Stimulated activated naive CD4-positive, alpha-beta T cell treated with Interleukin-2 at 50 U/mL for 16 hours (primary cell): ENCODE measurements around the gene NUP43.
A peak's percentile ranks its signal among the peaks of the same experiment; 100 is the strongest.
"Not testable (repeated sequence)": the region's sequence is repeated elsewhere in the genome, so short reads cannot be mapped to it uniquely, and the experiment has no call there.

Experiments used
- DNase-seq: peaks from one replicate; lab custom pipeline; 2025; lab: John Stamatoyannopoulos, UW

Gene NUP43, protein sequence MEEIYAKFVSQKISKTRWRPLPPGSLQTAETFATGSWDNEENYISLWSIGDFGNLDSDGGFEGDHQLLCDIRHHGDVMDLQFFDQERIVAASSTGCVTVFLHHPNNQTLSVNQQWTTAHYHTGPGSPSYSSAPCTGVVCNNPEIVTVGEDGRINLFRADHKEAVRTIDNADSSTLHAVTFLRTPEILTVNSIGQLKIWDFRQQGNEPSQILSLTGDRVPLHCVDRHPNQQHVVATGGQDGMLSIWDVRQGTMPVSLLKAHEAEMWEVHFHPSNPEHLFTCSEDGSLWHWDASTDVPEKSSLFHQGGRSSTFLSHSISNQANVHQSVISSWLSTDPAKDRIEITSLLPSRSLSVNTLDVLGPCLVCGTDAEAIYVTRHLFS

DNA sequence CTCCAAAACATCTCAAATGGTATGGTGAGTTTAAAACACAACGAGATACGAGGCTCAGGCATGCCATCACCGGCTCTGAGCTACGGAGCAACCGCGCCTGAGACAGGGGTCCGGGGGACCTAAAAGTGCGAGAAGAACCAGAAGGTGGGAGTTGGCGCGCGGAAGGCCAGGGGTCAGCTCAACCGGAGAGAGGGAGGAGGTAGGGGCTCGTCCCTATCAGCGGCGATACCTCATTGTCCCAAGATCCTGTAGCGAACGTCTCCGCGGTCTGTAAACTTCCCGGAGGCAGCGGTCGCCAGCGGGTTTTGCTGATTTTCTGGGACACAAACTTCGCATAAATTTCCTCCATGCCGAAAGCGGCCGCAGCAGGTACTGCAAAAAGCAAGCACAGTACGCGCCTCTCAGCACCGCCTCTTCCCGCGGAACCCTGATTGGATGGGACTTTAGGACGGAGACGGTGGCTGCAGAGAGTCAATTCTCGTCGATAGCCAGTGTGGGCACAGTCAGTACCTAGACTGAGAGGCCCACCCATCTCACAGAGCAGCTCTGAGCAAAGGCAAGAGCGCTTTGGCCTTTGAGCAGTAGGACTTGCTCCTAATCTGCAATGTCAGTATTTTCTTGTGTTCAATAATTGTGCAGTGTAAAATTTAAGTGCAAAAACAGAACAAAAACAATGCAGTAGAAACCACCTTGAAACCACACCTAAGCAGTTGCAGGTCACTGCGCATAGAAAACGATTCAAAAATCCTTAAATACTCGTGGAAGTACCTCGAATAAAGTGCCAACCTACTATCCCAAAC, at the start of gene NUP43:
TSS of gene NUP43 (minus strand) at position 383 of the 800 bp plus-strand sequence. CDS start at position 349, 34 bp downstream.
- peak; percentile 94 for DNase-seq

DNA sequence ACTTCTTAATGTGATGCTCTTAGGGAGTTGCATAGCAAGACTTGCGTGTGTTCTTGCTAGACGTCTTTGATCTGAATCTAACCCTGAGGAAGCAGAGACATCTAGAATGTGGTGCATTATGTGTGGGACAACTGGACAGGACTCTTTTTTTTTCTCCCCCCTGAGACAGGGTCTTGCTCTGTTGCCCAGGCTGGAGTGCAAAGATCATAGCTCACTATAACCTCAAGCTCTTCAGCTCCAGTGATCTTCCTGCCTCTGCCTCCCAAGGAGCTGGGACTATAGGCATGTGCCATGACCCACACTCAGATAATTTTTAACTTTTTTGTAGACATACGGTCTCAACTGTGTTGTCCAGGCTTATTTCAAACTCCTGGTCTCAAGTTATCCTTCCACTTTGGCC, 37.2 kb upstream of the NUP43 start:
- no peak for DNase-seq

DNA sequence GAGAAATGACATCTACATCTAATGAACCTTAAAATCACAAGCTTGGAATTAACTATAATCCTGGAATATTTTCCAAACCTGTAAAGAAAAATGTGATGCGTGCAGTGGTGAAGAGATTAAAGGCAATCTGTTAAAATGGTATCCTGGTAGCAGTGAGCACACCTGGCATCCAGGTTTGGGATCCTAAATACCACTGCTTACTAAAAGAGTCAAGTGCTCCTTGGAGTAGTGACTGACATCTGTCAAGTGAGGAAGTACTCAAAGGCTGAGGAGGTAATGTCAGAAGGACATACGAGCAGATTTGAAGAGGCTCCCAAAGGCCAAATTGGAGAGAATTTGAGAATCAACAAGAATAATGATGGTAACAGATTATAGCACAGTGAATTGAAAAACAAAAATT, 36.0 kb upstream of the NUP43 start:
- no peak for DNase-seq

DNA sequence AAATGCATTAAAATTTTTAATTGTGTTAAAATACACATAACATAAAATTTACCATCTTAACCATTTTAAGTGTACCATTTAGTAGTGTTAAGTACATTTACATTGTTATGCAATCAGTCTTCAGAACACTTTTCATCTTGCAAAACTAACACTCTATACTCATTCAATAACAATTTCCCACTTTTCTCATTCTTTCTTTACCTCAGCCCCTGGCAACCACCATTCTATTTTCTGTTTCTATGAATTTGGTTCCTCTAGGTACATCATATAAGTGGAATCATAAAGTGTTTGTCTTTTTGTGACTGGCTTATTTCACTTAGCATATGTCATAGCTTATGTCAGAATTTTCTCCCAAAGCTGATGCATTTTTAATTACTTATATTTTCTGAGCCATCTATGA, 35.4 kb upstream of the NUP43 start:
- DNase-seq = no peak

DNA sequence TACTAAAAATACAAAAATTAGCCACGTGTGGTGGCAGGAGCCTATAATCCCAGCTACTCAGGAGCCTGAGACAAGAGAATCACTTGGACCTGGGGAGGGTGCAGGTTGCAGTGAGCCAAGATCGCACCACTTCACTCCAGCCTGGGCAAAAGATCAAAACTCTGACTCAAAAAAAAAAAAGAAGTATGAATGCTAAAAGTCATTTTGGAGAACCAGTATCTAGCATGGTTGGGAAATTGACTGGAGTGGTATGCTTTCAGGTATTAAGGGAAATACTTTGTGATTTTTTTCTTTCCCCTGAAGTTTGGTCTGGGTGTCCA, 33.3 kb upstream of the NUP43 start:
- DNase-seq = no peak

DNA sequence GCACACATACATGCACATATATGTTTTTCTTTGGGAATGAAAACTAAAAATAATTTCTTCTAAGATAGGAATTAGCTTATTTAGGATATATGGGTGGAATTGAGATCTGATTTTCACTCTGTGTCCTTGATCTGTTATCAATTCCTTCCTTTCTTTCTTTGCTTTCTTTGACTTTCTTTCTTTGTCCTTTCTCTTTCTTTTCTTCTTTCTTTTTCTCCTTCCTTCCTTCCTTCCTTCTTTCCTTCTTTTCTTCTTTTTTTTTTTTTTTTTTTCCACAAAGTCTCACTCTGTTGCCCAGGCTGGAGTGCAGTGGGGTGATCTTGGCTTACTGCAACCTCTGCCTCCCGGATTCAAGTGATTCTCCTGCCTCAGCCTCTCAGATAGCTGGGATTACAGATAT, 31.3 kb upstream of the NUP43 start:
- DNase-seq = no peak

DNA sequence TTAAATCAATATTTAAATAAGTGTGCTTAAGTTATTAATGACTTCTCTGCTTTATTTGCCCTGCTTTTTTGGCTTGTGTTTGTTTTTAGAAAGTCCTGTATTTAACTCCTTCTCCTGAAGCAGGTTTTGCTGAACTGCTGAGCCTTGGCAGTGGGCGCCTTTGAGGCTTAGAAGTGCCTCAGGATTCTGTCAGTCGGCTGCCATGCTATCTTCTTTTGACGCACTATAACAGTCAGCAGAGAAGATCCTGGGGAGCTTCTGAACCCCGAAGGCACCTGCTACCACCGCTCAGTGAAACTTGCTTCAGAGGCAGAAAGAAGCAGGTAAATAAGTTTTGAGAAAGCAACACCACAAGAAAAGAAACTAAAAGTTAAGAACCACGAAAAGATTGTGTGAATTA, 25.6 kb upstream of the NUP43 start:
- DNase-seq = no peak

DNA sequence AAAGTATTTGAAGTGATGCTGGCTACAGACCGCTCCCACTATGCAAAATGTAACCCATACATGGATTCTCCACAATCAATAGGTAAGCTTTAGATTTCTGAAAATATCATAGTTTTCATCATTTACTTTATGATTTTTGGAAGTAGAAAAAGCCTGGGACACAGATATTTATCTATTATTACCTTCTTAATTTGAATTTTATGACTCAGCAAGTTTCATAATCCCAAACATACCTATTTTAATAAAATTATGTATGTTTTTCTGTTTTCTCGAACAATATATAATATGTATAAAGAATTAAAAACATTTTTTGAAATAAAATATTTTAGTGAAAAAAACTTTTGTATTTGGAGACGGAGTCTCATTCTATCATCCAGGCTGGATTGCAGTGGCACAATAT, 24.9 kb upstream of the NUP43 start:
- no peak for DNase-seq

DNA sequence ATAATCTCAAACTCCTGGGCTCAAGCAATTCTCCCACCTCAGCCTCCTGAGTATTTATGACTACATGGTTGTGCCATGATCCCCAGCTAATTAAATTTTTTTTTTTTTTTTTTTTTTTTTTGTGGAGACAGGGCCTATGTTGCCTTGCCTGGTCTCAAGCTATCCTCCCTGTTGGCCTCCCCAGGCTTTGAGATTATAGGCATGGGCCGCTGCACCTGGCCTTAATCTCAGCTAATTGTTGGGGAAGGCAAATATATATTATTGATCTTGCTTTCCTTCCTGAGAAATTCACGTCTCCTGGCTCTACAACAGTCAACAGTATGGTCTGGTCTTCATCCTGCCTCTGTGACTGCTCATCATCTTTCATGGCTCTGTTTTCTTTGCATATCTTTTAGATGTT, 23.3 kb upstream of the NUP43 start:
- no peak for DNase-seq

DNA sequence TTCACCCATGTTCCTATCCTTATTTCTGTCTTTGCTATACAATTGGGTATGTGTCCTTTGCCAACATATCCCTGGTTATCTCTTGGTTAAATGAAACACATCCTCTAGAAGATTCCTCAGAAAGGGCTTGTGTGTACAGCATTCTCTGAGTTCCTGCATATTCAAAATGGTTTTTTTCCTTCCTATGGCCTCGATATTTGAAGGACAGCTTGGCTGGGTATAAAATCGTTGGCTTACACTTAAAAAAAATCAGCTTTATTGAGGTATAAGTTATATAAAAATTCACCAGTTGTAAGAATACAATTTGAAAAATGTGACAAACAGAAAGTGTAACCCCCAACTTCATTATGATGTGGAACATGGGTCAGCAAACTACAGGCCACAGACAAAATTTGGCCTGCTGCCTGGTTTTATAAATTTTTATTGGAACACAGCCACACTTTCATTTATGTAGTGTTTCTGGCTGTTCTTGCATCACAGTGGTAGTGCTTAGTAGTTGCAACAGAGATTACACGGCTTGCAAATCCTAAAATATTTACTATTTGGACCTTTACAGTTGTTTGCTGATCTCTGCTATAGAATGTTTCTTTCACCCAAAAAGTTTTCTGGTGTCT, 19.9 kb upstream of the NUP43 start:
- DNase-seq = no peak

DNA sequence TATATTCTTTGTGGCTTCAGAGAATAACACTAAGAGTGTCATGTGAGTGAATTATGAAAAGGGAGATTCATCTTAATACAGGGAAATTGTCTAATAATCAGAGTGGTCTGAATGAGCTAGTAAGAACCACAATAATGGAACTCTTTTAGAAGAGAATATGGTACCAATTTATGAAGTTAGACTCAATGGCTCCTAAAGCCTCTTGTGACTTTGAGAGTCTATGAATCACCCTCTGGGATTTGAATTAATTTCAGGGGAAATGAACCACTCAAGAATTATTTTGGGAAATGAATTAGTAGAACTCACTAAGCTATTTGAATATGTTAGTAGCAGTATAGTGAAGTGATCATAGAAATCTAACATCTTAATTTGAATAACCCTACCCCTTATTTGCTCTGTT, 17.5 kb upstream of the NUP43 start:
- DNase-seq = no peak

DNA sequence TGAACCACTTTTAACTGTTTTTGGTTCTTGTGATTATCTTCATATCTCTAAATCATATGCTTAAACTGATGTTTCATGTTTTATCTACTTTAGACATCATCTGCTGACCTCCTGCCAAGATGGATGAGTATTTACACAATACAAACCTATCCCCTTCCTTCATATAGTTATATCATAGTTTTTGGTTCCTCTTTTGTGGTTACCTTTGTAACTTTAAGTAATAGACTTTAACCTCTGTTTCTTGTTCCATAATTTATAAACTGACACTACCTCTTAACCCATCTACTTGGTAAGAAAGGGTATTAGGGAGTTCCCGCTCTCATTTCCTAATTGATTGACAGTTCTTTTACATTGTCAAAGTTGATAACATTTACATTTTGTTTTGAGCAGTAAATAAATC, 15.1 kb upstream of the NUP43 start:
- DNase-seq = no peak

DNA sequence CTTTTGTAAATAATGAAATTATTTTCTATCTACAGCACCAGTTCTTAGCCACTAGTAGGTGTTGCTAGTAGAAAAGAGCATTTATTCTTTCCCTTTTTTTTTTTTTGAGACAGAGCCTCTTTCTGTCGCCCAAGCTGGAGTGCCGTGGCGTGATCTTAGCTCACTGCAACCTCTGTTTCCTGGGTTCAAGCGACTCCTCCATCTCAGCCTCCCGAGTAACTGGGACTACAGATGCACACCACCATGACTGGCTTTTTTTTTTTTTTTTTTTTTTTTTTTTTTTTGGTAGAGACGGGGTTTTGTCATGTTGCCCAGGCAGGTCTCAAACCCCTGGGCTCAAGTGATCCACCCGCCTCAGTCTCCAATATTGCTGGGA, 9.9 kb upstream of the NUP43 start:
- no peak for DNase-seq

DNA sequence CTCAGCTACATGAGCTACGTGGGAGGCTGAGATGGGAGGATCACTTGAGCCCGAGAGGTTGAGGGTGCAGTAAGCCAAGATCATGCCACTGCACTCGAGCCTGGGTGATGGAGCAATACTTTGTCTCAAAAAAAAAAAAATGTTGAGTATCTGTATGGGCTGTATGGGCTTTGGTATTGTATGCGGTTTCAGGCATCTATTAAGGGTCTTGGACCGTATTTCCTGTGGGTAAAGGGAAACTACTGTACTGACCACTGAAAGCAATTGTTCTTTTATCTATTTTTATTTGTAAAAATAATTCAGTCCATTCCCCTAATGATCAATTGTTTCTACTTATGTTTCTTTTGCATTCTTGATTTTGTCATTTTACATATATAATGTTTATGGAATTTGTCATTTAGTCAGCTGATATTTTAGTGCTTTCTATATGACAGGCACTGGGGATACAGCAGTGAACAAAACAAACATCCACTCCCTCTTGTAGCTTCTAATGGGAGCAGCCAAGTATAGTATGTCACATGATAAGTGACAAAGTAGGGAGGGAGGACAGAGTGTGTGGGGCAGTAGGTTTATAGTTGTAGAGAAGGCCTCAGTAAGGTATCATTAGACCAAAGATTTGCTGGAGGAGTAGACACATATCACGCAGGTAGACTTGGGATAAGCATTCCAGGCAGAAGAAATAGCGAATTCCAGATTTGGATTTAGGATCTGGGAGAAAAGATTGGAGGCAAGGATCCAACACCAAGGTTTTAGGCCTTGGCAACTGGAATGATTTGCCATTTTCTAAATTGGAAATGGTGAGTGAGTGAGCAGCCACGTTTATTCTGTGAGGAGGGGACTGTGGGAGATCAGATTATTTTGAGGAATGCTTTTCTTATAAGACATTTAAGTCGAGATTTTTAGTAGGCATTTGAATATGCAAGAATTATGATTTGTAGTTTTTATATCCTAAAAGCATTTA, 9.3 kb upstream of the NUP43 start:
- DNase-seq = no peak

DNA sequence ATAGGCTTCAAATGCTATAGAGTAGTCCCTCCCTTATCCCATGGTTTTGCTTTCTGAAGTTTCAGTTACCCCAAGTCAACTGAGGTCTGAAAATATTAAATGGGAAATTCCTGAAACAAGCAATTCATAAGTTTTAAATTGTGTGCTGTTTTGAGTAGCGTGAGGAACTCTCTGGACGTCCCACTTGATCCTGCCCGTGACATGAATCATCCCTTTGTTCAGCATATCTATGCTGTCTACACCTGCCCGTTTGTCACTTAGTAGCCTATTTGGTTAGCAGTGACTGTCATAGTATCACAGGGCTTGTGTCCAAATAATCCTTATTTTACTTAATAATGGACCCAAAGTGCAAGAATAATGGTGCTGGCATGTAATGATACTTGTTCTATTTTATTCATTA, 8.2 kb upstream of the NUP43 start:
- no peak for DNase-seq

DNA sequence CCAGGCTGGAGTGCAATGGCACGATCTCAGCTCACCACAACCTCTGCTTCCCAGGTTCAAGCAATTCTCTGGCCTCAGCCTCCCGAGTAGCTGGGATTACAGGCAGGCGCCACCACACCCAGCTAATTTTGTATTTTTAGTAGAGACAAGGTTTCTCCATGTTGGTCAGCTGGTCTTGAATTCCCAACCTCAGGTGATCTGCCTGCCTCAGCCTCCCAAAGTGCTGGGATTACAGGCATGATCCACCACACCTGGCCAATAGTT, 7.0 kb upstream of the NUP43 start:
- DNase-seq = not testable (repeated sequence)

DNA sequence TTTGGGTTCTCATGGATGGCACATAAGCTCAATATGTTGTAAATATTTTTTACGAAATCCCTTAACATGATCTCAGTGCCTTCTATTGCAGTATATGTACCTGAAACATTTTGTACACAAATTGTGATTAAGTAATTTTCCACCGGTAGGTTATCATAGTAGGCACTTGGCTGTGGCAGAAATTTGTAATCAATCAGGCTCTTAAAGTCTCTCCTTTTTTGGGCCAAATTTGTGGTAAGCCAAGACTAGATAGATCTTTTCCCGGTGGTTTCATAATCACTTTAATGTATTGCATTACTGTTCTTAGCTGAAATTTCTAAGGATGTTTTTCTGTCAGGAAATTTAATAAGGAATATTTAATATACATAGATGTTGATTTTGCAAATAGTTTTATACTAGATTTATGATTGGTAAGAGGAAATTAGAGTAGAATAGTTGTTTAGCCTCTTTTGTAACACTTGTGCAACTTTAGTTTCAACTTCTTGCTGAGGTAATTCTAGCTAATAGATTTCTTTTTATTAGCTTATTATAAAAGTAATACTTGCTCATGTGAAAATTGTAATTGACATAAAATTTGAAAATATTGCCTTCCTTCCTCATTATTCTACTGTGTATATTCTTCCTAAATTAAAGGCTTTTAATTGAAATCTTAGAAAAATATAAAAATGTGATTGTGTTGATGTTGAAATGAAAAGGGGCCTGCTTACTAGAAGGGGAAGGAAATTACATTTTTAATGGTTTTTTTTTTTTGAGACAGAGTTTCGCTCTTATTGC, 6.5 kb upstream of the NUP43 start:
- no peak for DNase-seq

DNA sequence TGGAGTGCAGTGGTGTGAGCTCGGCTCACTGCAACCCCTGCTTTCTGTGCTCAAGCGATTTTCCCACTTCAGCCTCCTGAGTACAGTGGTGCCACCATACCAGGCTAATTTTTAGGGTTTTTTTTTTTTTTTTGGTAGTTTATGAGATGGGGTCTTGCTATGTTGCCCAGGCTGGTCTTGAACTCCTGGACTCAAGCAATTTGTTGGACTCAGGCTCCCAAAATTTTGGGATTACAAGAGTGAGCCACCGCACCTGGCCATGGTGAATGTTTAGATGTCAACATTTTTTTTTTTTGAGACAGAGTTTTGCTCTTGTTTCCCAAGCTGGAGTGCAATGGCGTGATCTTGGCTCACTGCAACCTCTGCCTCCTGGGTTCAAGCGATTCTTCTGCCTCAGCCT, 5.6 kb upstream of the NUP43 start:
- DNase-seq = not testable (repeated sequence)

DNA sequence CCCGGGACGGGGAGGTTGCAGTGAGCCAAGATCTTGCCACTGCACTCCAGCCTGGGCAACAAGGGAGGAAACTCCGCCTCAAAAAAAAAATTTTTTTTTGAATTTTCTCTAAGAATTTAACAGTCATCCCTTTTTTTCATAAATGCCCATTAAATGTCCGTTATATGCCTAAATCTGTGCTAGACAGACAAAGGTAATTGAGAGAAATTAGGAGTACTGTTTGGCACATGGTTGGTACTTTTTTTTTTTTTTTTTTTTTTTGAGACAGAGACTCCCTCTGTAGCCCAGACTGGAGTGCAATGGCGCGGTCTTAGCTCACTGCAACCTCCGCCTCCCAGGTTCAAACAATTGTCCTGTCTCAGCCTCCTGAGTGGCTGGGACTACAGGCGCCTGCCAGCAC, 4.9 kb upstream of the NUP43 start:
- DNase-seq = no peak

DNA sequence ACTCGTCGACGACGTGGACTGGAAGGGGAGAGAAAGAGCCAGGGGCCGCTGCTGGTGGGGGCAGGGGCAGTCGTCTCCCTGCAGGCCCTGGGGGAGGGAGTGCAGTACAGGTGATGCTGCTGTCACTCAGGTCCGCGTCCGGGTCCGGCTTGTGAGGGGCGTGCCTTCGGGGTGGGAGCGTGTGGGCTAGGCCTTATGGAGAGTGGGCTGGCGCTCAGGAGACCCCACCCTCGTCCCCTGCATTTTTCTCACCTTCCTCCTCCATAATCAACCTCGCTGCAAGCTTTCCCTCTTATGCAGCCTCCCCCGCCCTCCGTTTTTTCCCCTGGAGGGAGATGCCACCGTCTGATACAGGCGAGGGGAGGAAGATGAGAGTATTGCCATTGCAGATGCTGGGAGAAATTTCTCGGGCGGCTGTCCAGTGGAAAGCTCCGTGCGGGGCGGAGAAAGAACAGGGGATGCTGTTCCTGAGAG, 3.8 kb upstream of the NUP43 start:
- peak; percentile 50 for DNase-seq

DNA sequence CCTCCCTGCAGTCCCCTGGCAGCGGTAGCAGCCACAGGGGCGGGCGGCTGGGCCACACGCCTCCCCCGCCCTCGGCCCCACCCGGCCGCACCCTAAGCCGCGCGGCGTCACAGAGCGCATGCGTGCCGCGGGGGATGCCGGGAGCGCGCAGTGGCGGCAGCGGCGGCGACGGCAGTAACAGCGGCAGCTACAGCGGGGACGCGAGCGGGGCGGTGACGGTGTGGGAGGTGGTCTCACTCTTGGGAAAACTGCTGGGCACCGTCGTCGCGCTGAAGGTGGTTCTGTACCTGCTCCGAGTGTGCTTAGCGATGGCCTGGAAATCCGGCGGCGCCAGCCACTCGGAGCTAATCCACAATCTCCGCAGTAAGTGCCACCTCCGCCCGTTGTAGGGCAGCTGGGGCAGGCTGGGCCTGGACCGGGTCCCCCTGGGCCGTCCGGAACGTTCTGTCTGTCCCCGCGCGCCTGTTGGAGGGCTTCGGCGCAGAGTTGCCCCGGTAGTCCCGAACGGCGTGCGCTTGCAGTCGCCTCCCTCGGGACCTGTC, 3.3 kb upstream of the NUP43 start, which contains the start of gene PCMT1:
TSS of gene PCMT1 (plus strand) at position 148 of the 542 bp plus-strand sequence. CDS start at position 309, 161 bp downstream.
- DNase-seq = peak; percentile 88
